Measurements from ENCODE around the gene DOLK. TPM values are rescaled to one million over a fixed set of nuclear protein-coding genes. Genes with fewer than 3 reads are reported as not detected.

The DOLK gene
- total RNA-seq, 1 donor from 2014 or later: 6.4 TPM

GRCh38 chr9:128937310-128938165 is 9.9 kb downstream of the DOLK start:
- DNase-seq: no peak
- intact Hi-C loops (cut with DNase I): no loop called here
- ATAC-seq (ENCODE audit: poor library complexity): no peak

- intact Hi-C loops (cut with DNase I): no loop called here
- ATAC-seq (ENCODE audit: poor library complexity): no peak
- DNase-seq: no peak
Observed at GRCh38 chr9:128936171-128936865, 11.1 kb downstream of the DOLK start.

- intact Hi-C loops (cut with DNase I): no loop called here
- DNase-seq: no peak
- no peak for ATAC-seq (ENCODE audit: poor library complexity)
Observed at GRCh38 chr9:128933731-128934130, 13.7 kb downstream of the DOLK start.

- DNase-seq (no peak), ATAC-seq (ENCODE audit: poor library complexity) (no peak)
- intact Hi-C loops (cut with DNase I): loop anchor here (2.0 kb wide), 1 partner anchor 67 kb away; no protein-coding TSS in a partner anchor
Observed at GRCh38 chr9:128929560-128929959, 17.8 kb downstream of the DOLK start.

- ATAC-seq (ENCODE audit: poor library complexity) (no peak), DNase-seq (no peak)
- intact Hi-C loops (cut with DNase I): loop anchor here (2.0 kb wide), 1 partner anchor 66 kb away; no protein-coding TSS in a partner anchor
Observed at GRCh38 chr9:128928624-128929023, 18.8 kb downstream of the DOLK start.

- ATAC-seq (ENCODE audit: poor library complexity): peak; percentile 83
- intact Hi-C loops (cut with DNase I): loop anchor here (2.0 kb wide), 1 partner anchor 65 kb away; no protein-coding TSS in a partner anchor
- DNase-seq: no peak
Observed at GRCh38 chr9:128927731-128928411, 19.5 kb downstream of the DOLK start.

GRCh38 chr9:128923493-128923883 is 23.9 kb downstream of the DOLK start:
- no peak for ATAC-seq (ENCODE audit: poor library complexity)
- no peak for DNase-seq
- intact Hi-C loops (cut with DNase I): loop anchor here (5.0 kb wide), 1 partner anchor 41 kb away; the partner anchor contains the start of genes KYAT1 and LRRC8A

GRCh38 chr9:128921881-128922763 is 25.3 kb downstream of the DOLK start:
- ATAC-seq (ENCODE audit: poor library complexity) (peak; percentile 73), DNase-seq (peak; percentile 74)
- intact Hi-C loops (cut with DNase I): loop anchor here (5.0 kb wide), 1 partner anchor 40 kb away; the partner anchor contains the start of genes KYAT1 and LRRC8A

- ATAC-seq (ENCODE audit: poor library complexity): peak; percentile 70
- peak; percentile 84 for DNase-seq
- intact Hi-C loops (cut with DNase I): loop anchor here (5.0 kb wide), 1 partner anchor 38 kb away; the partner anchor contains the start of genes KYAT1 and LRRC8A
Observed at GRCh38 chr9:128920381-128921058, 26.9 kb downstream of the DOLK start, which contains the start of gene PHYHD1. PHYHD1 (plus strand) TSS chr9:128920982; CDS start chr9:128922324, 1,342 bp downstream.

GRCh38 chr9:128919402-128920089 is 27.9 kb downstream of the DOLK start:
- ATAC-seq (ENCODE audit: poor library complexity) (no peak), DNase-seq (no peak)
- intact Hi-C loops (cut with DNase I): loop anchor here (5.0 kb wide), 1 partner anchor 37 kb away; the partner anchor contains the start of genes KYAT1 and LRRC8A

GRCh38 chr9:128918921-128919320 is 28.5 kb downstream of the DOLK start:
- intact Hi-C loops (cut with DNase I): no loop called here
- no peak for ATAC-seq (ENCODE audit: poor library complexity)

GRCh38 chr9:128917151-128917849 is 30.1 kb downstream of the DOLK start:
- DNase-seq: peak; percentile 85
- intact Hi-C loops (cut with DNase I): no loop called here
- peak; percentile 58 for ATAC-seq (ENCODE audit: poor library complexity)

More at GRCh38 chr9:128918921-128919320, 28.5 kb downstream of the DOLK start:
- DNase-seq: no peak

- intact Hi-C loops (cut with DNase I): no loop called here
- DNase-seq (no peak), ATAC-seq (ENCODE audit: poor library complexity) (no peak)
Observed at GRCh38 chr9:128916745-128917144, 30.7 kb downstream of the DOLK start.

- ATAC-seq (ENCODE audit: poor library complexity): peak; percentile 30
- intact Hi-C loops (cut with DNase I): no loop called here
- peak; percentile 81 for DNase-seq
Observed at GRCh38 chr9:128916204-128916603, 31.2 kb downstream of the DOLK start.

- ATAC-seq (ENCODE audit: poor library complexity): no peak
- intact Hi-C loops (cut with DNase I): no loop called here
- no peak for DNase-seq
Observed at GRCh38 chr9:128913995-128914772, 33.2 kb downstream of the DOLK start.
